CD14-positive monocyte (primary cell): ENCODE measurements around the gene PIP4K2B. TPM values are rescaled to one million over a fixed set of nuclear protein-coding genes. Genes with fewer than 3 reads are reported as not detected.

ENCODE experiments used
- DNase-seq, 3 donors: peaks; one replicate each; pipeline ENCODE4 v3.0.0-alpha.2; 2011 to 2022
- H2AFZ ChIP-seq: 2 replicates; pipeline ENCODE4 v1.6.0; 2012; ENCODE audit warnings: mild to moderate bottlenecking, low read depth, low read length, inconsistent platforms; ENCODE audit not compliant: insufficient read depth, poor library complexity, severe bottlenecking
- H3K27ac ChIP-seq, 2 donors: 1 replicate in 1 of 2; 2 replicates in 1 of 2; pipeline ENCODE4 v1.5.1; 2012 to 2013; ENCODE audit warnings: low read length in 2 of 2, control low read depth in 1 of 2, inconsistent platforms in 1 of 2, low read depth in 1 of 2, mild to moderate bottlenecking in 1 of 2
- H3K27me3 ChIP-seq, 2 donors: one replicate each; pipeline versions ENCODE4 v1.6.0 to v1.6.1; 2011 to 2013; ENCODE audit warnings: low read length in 2 of 2; ENCODE audit not compliant: control insufficient read depth in 2 of 2, insufficient read depth in 2 of 2
- H3K36me3 ChIP-seq, 2 donors: replicated peaks in 1 of 2; 1 replicate in 1 of 2; 2 replicates in 1 of 2; pipeline versions ENCODE4 v1.5.1 to v1.6.1; 2012 to 2013; ENCODE audit warnings: low read length in 2 of 2, control low read depth in 1 of 2, inconsistent platforms in 1 of 2, mild to moderate bottlenecking in 1 of 2; ENCODE audit not compliant: insufficient read depth in 2 of 2, control insufficient read depth in 1 of 2
- H3K4me1 ChIP-seq, 2 donors: 1 replicate in 1 of 2; 2 replicates in 1 of 2; pipeline versions ENCODE4 v1.5.1 to v1.6.1; 2012 to 2013; ENCODE audit warnings: low read length in 2 of 2, control low read depth in 1 of 2, inconsistent platforms in 1 of 2, mild to moderate bottlenecking in 1 of 2, moderate library complexity in 1 of 2; ENCODE audit not compliant: insufficient read depth in 2 of 2, control insufficient read depth in 1 of 2
- H3K4me2 ChIP-seq: replicated peaks from 2 replicates; pipeline ENCODE3; 2012; ENCODE audit warnings: low read length, moderate library complexity, mild to moderate bottlenecking; ENCODE audit not compliant: poor library complexity, severe bottlenecking; ENCODE audit errors: extremely low read depth
- H3K4me3 ChIP-seq, 3 experiments: fragments of 200-600 bp in 1 of 3; sonication (generic) in 1 of 3; replicated peaks in 1 of 3; 1 replicate in 2 of 3; 2 replicates in 1 of 3; pipeline ENCODE4 v1.5.1; 2011 to 2013; ENCODE audit warnings: low read length in 3 of 3, mild to moderate bottlenecking in 3 of 3, control low read depth in 2 of 3, low read depth in 2 of 3, inconsistent platforms in 1 of 3, moderate library complexity in 1 of 3
- H3K79me2 ChIP-seq: 2 replicates; pipeline ENCODE4 v1.6.0; 2012; ENCODE audit warnings: mild to moderate bottlenecking, control low read depth, inconsistent platforms, low read length, moderate library complexity; ENCODE audit not compliant: insufficient read depth
- H3K9ac ChIP-seq: 2 replicates; pipeline ENCODE4 v1.6.0; 2017; ENCODE audit warnings: low read length, mild to moderate bottlenecking; ENCODE audit not compliant: insufficient read depth, poor library complexity, severe bottlenecking
- H3K9me3 ChIP-seq, 2 donors: replicated peaks in 1 of 2; 1 replicate in 1 of 2; 2 replicates in 1 of 2; pipeline versions ENCODE4 v1.5.1 to v1.6.1; 2012 to 2013; ENCODE audit warnings: low read length in 2 of 2, control low read depth in 1 of 2; ENCODE audit not compliant: control insufficient read depth in 1 of 2, insufficient read depth in 1 of 2
- H4K20me1 ChIP-seq: 2 replicates; pipeline ENCODE4 v1.6.0; 2012; ENCODE audit warnings: mild to moderate bottlenecking, low read length, control low read depth, moderate library complexity; ENCODE audit not compliant: insufficient read depth
- H3K27ac Mint-ChIP-seq, 7 donors: one replicate each; pipeline ENCODE4 v1.8.0; 2020; ENCODE audit warnings: mild to moderate bottlenecking in 7 of 7, mixed read lengths in 7 of 7, moderate library complexity in 6 of 7, inconsistent platforms in 2 of 7
- H3K27me3 Mint-ChIP-seq, 3 donors: one replicate each; pipeline ENCODE4 v1.8.0; 2021 to 2022; ENCODE audit warnings: low read depth in 3 of 3, mild to moderate bottlenecking in 3 of 3, mixed read lengths in 3 of 3, moderate library complexity in 3 of 3, inconsistent platforms in 1 of 3
- H3K36me3 Mint-ChIP-seq, 2 donors: one replicate each; pipeline ENCODE4 v1.8.0; 2020; ENCODE audit warnings: mixed read lengths in 2 of 2, inconsistent platforms in 1 of 2, mild to moderate bottlenecking in 1 of 2
- H3K4me1 Mint-ChIP-seq: one replicate; pipeline ENCODE4 v1.8.0; 2020; ENCODE audit warnings: mild to moderate bottlenecking, mixed read lengths
- H3K4me3 Mint-ChIP-seq, 2 donors: one replicate each; pipeline ENCODE4 v1.8.0; 2020; ENCODE audit warnings: mild to moderate bottlenecking in 2 of 2, mixed read lengths in 2 of 2, moderate library complexity in 1 of 2
- H3K9me3 Mint-ChIP-seq, 7 donors: one replicate each; pipeline ENCODE4 v1.8.0; 2020 to 2022; ENCODE audit warnings: mixed read lengths in 7 of 7, mild to moderate bottlenecking in 6 of 7, moderate library complexity in 6 of 7, inconsistent platforms in 2 of 7
- CTCF ChIP-seq: fragments of 200-600 bp; IDR thresholded peaks from one replicate; pipeline ENCODE4 v1.8.0; 2022; ENCODE audit warnings: antibody characterized with exemption, mild to moderate bottlenecking
- WGBS: methylation state at CpG from one replicate; pipeline ENCODE4 v1.1.5; 2013; ENCODE audit warnings: missing lambda C conversion rate; ENCODE audit not compliant: insufficient coverage; 5-methylcytosine and 5-hydroxymethylcytosine counted together
- intact Hi-C, 2 donors: fragments of 100-400 bp; cut with micrococcal nuclease; formaldehyde crosslinking; loops; one replicate each; pipeline versions ENCODE4 v1.15.0 to v1.15.1; 2023
- polyA plus RNA-seq, 3 donors: library from polyadenylated mRNA; depleted of rRNA in 1 of 3; unstranded in 2 of 3; stranded (reverse) in 1 of 3; fragments of 300-500 nt in 2 of 3; fragments of >200 nt in 1 of 3; fragmentation: Illumina TruSeq in 2 of 3; gene quantifications; 1 replicate in 2 of 3; 2 replicates in 1 of 3; pipeline ENCODE4 v1.2.3, GENCODE V29; 2012 to 2021

Gene PIP4K2B
- polyA plus RNA-seq, 3 donors = 4.4 to 20.2 (median 4.6) TPM

DNA sequence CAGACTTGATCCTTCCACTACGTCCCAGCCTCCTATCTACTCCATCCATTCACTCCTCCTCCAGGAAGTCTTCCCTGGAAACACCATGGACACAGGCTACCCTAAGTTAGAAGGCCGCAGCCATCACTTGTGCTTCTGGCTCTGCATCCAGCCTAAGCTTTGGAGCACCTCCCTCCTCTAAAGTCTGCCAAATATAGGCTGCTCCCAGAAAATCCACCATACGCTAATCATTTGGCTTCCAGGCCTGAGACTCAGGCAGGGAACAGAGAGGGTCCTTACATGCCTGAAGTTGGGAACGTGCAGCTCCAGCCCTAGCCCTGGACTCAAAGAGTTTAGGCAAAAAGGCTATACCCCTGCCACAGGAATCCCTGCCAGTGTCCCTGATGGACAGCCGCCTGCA lies 57.9 kb downstream of the PIP4K2B start:
- peaks cover 7% of the 10 kb centered on the region for H3K4me1 Mint-ChIP-seq
- no peak overlapping the region for H3K4me3 Mint-ChIP-seq
- 92% methylated on average over 5 of the region's 5 CpGs for WGBS
- H3K79me2 ChIP-seq = no peaks in the 10 kb centered on the region
- intact Hi-C loops = no loop called here
- H3K36me3 ChIP-seq = no peaks in the 10 kb centered on the region
- H3K9me3 ChIP-seq = no peaks in the 10 kb centered on the region
- H3K27me3 ChIP-seq = peaks cover 1 to 18% of the 10 kb centered on the region in 2 donors
- peaks cover 0 to 4% of the 10 kb centered on the region in 2 donors for H3K36me3 Mint-ChIP-seq
- no peak overlapping the region for H3K9ac ChIP-seq
- DNase-seq = no peak
- H4K20me1 ChIP-seq = no peaks in the 10 kb centered on the region
- peaks cover 1 to 5% of the 10 kb centered on the region in 2 donors for H3K4me1 ChIP-seq
- H3K27ac Mint-ChIP-seq = no peak overlapping the region
- no peak overlapping the region for H3K4me2 ChIP-seq
- no peak overlapping the region for H3K4me3 ChIP-seq
- TF ChIP-seq CTCF = no peak
- no peak overlapping the region for H3K27ac ChIP-seq
- H3K27me3 Mint-ChIP-seq = peaks cover 40 to 63% (median 45%) of the 10 kb centered on the region in 3 donors
- H2AFZ ChIP-seq = no peak overlapping the region
- H3K9me3 Mint-ChIP-seq = peaks cover 0 to 3% (median 0%) of the 10 kb centered on the region in 7 donors

DNA sequence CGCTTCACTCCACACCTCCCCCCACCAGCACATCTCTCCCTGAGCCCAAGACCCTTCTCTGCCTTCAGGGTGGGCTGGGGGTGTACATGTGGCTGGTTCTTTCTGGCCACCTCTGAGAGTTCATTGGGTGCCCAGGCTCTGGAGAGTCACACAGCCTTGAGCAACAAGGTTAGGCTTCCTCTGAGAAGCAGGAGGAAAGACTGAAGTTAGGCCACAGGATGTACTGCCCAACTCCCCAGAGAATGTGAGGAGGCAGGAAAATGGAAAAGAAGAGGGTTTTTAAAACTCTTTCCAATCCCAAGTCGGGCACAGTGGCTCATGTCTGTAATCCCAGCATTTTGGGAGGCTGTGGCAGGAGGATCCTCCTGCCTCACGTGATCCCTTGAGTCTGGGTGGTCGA lies 58.5 kb downstream of the PIP4K2B start:
- Histone ChIP-seq H3K4me3 (no peak overlapping the region), H3K36me3 (no peaks in the 10 kb centered on the region), H2AFZ (no peak overlapping the region), H3K4me1 (no peaks in the 10 kb centered on the region), H3K4me2 (no peak overlapping the region), H3K9ac (no peak overlapping the region), H3K27me3 (peaks cover 0 to 11% of the 10 kb centered on the region in 2 donors), H4K20me1 (no peaks in the 10 kb centered on the region), H3K27ac (no peak overlapping the region), H3K9me3 (no peaks in the 10 kb centered on the region), H3K79me2 (no peaks in the 10 kb centered on the region)
- Mint-ChIP-seq H3K4me1 (peaks cover under 1% of the 10 kb centered on the region), H3K27ac (peak overlapping the region in 1 of 7 donors; percentile 3), H3K4me3 (peak overlapping the region in 1 of 2 donors; percentile 55), H3K9me3 (no peaks in the 10 kb centered on the region), H3K27me3 (peaks cover 37 to 56% (median 45%) of the 10 kb centered on the region in 3 donors), H3K36me3 (no peaks in the 10 kb centered on the region)
- 90% methylated on average over 2 of the region's 4 CpGs for WGBS
- intact Hi-C loops = no loop called here
- TF ChIP-seq CTCF = no peak
- no peak for DNase-seq
